CD14-positive monocyte (primary cell): ENCODE measurements around the gene DSCAML1. TPM values are rescaled to one million over a fixed set of nuclear protein-coding genes. Genes with fewer than 3 reads are reported as not detected.

Source experiments
- DNase-seq, 3 donors: peaks; one replicate each; pipeline ENCODE4 v3.0.0-alpha.2; 2011 to 2022
- H2AFZ ChIP-seq: 2 replicates; pipeline ENCODE4 v1.6.0; 2012; ENCODE audit warnings: mild to moderate bottlenecking, low read depth, low read length, inconsistent platforms; ENCODE audit not compliant: insufficient read depth, poor library complexity, severe bottlenecking
- H3K27ac ChIP-seq, 2 donors: 1 replicate in 1 of 2; 2 replicates in 1 of 2; pipeline ENCODE4 v1.5.1; 2012 to 2013; ENCODE audit warnings: low read length in 2 of 2, control low read depth in 1 of 2, inconsistent platforms in 1 of 2, low read depth in 1 of 2, mild to moderate bottlenecking in 1 of 2
- H3K27me3 ChIP-seq, 2 donors: one replicate each; pipeline versions ENCODE4 v1.6.0 to v1.6.1; 2011 to 2013; ENCODE audit warnings: low read length in 2 of 2; ENCODE audit not compliant: control insufficient read depth in 2 of 2, insufficient read depth in 2 of 2
- H3K36me3 ChIP-seq, 2 donors: replicated peaks in 1 of 2; 1 replicate in 1 of 2; 2 replicates in 1 of 2; pipeline versions ENCODE4 v1.5.1 to v1.6.1; 2012 to 2013; ENCODE audit warnings: low read length in 2 of 2, control low read depth in 1 of 2, inconsistent platforms in 1 of 2, mild to moderate bottlenecking in 1 of 2; ENCODE audit not compliant: insufficient read depth in 2 of 2, control insufficient read depth in 1 of 2
- H3K4me1 ChIP-seq, 2 donors: 1 replicate in 1 of 2; 2 replicates in 1 of 2; pipeline versions ENCODE4 v1.5.1 to v1.6.1; 2012 to 2013; ENCODE audit warnings: low read length in 2 of 2, control low read depth in 1 of 2, inconsistent platforms in 1 of 2, mild to moderate bottlenecking in 1 of 2, moderate library complexity in 1 of 2; ENCODE audit not compliant: insufficient read depth in 2 of 2, control insufficient read depth in 1 of 2
- H3K4me2 ChIP-seq: replicated peaks from 2 replicates; pipeline ENCODE3; 2012; ENCODE audit warnings: low read length, moderate library complexity, mild to moderate bottlenecking; ENCODE audit not compliant: poor library complexity, severe bottlenecking; ENCODE audit errors: extremely low read depth
- H3K4me3 ChIP-seq, 3 experiments: fragments of 200-600 bp in 1 of 3; sonication (generic) in 1 of 3; replicated peaks in 1 of 3; 1 replicate in 2 of 3; 2 replicates in 1 of 3; pipeline ENCODE4 v1.5.1; 2011 to 2013; ENCODE audit warnings: low read length in 3 of 3, mild to moderate bottlenecking in 3 of 3, control low read depth in 2 of 3, low read depth in 2 of 3, inconsistent platforms in 1 of 3, moderate library complexity in 1 of 3
- H3K79me2 ChIP-seq: 2 replicates; pipeline ENCODE4 v1.6.0; 2012; ENCODE audit warnings: mild to moderate bottlenecking, control low read depth, inconsistent platforms, low read length, moderate library complexity; ENCODE audit not compliant: insufficient read depth
- H3K9ac ChIP-seq: 2 replicates; pipeline ENCODE4 v1.6.0; 2017; ENCODE audit warnings: low read length, mild to moderate bottlenecking; ENCODE audit not compliant: insufficient read depth, poor library complexity, severe bottlenecking
- H3K9me3 ChIP-seq, 2 donors: replicated peaks in 1 of 2; 1 replicate in 1 of 2; 2 replicates in 1 of 2; pipeline versions ENCODE4 v1.5.1 to v1.6.1; 2012 to 2013; ENCODE audit warnings: low read length in 2 of 2, control low read depth in 1 of 2; ENCODE audit not compliant: control insufficient read depth in 1 of 2, insufficient read depth in 1 of 2
- H4K20me1 ChIP-seq: 2 replicates; pipeline ENCODE4 v1.6.0; 2012; ENCODE audit warnings: mild to moderate bottlenecking, low read length, control low read depth, moderate library complexity; ENCODE audit not compliant: insufficient read depth
- H3K27ac Mint-ChIP-seq, 7 donors: one replicate each; pipeline ENCODE4 v1.8.0; 2020; ENCODE audit warnings: mild to moderate bottlenecking in 7 of 7, mixed read lengths in 7 of 7, moderate library complexity in 6 of 7, inconsistent platforms in 2 of 7
- H3K27me3 Mint-ChIP-seq, 3 donors: one replicate each; pipeline ENCODE4 v1.8.0; 2021 to 2022; ENCODE audit warnings: low read depth in 3 of 3, mild to moderate bottlenecking in 3 of 3, mixed read lengths in 3 of 3, moderate library complexity in 3 of 3, inconsistent platforms in 1 of 3
- H3K36me3 Mint-ChIP-seq, 2 donors: one replicate each; pipeline ENCODE4 v1.8.0; 2020; ENCODE audit warnings: mixed read lengths in 2 of 2, inconsistent platforms in 1 of 2, mild to moderate bottlenecking in 1 of 2
- H3K4me1 Mint-ChIP-seq: one replicate; pipeline ENCODE4 v1.8.0; 2020; ENCODE audit warnings: mild to moderate bottlenecking, mixed read lengths
- H3K4me3 Mint-ChIP-seq, 2 donors: one replicate each; pipeline ENCODE4 v1.8.0; 2020; ENCODE audit warnings: mild to moderate bottlenecking in 2 of 2, mixed read lengths in 2 of 2, moderate library complexity in 1 of 2
- H3K9me3 Mint-ChIP-seq, 7 donors: one replicate each; pipeline ENCODE4 v1.8.0; 2020 to 2022; ENCODE audit warnings: mixed read lengths in 7 of 7, mild to moderate bottlenecking in 6 of 7, moderate library complexity in 6 of 7, inconsistent platforms in 2 of 7
- WGBS: methylation state at CpG from one replicate; pipeline ENCODE4 v1.1.5; 2013; ENCODE audit warnings: missing lambda C conversion rate; ENCODE audit not compliant: insufficient coverage; 5-methylcytosine and 5-hydroxymethylcytosine counted together
- intact Hi-C, 2 donors: fragments of 100-400 bp; cut with micrococcal nuclease; formaldehyde crosslinking; loops; one replicate each; pipeline versions ENCODE4 v1.15.0 to v1.15.1; 2023
- polyA plus RNA-seq, 3 donors: library from polyadenylated mRNA; depleted of rRNA in 1 of 3; unstranded in 2 of 3; stranded (reverse) in 1 of 3; fragments of 300-500 nt in 2 of 3; fragments of >200 nt in 1 of 3; fragmentation: Illumina TruSeq in 2 of 3; gene quantifications; 1 replicate in 2 of 3; 2 replicates in 1 of 3; pipeline ENCODE4 v1.2.3, GENCODE V29; 2012 to 2021
- TF ChIP-seq, protein P1 (sequence below): fragments of 200-600 bp; IDR thresholded peaks from one replicate; pipeline ENCODE4 v1.8.0; 2022; ENCODE audit warnings: antibody characterized with exemption, mild to moderate bottlenecking

Gene DSCAML1
- polyA plus RNA-seq, 3 donors = not detected

DNA sequence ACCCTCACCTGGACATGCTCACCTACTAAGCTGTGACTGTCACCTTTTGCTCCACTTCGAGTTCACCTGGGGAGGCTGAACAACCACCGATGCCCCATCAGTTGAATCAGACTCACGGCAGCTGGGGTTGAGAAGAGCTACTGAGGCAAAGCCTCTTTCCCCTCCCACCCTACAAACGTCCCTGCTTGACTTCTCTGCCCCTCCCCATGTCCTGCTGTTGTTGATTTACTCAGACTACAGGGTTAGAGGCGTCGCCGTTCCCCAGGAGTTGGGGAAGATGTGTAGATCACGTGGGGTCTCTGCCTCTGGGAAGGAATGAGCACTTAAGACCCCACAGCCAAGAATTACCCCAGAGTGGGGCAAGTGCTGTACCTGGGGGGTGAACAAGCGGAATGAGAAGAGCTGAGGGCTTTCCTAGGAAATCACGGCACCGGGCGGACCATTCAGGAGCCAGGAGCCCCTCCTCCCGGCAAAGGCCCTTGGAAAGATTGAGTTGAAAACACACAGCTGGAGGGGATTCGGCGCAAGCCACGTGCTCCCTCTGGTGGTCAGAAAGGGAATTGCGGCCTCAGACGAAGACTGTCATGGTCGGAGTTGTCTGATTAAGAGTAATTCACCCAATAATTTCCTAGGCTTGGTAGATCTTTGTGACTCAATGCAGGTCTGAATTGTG lies 20.5 kb upstream of the DSCAML1 start:
- Histone ChIP-seq H3K27me3 (no peaks in the 10 kb centered on the region), H3K27ac (peak overlapping the region; percentile 99 to 100), H3K4me2 (no peak overlapping the region), H3K9ac (peak overlapping the region; percentile 79), H3K9me3 (no peaks in the 10 kb centered on the region), H3K79me2 (no peaks in the 10 kb centered on the region), H3K36me3 (no peaks in the 10 kb centered on the region), H3K4me1 (peaks cover 69% of the 10 kb centered on the region in 2 donors), H2AFZ (peak overlapping the region; percentile 70), H4K20me1 (no peaks in the 10 kb centered on the region), H3K4me3 (no peak overlapping the region)
- H3K27me3 Mint-ChIP-seq = peaks cover 0 to 3% (median 2%) of the 10 kb centered on the region in 3 donors
- H3K4me1 Mint-ChIP-seq = peaks cover 60% of the 10 kb centered on the region
- DNase-seq = peak; percentile 87 to 96 (median 89)
- no peak overlapping the region for H3K4me3 Mint-ChIP-seq
- no peaks in the 10 kb centered on the region for H3K36me3 Mint-ChIP-seq
- peak overlapping the region; percentile 95 to 99 (median 99) for H3K27ac Mint-ChIP-seq
- intact Hi-C loops = loop anchor here (1.0 to 5.0 kb wide), 4 partner anchors 12 to 390 kb away; partner anchors contain the start of gene IL10RA (in 1 of the 2)
- peaks cover 0 to 2% (median 0%) of the 10 kb centered on the region in 7 donors for H3K9me3 Mint-ChIP-seq
- TF ChIP-seq, protein P1, sequence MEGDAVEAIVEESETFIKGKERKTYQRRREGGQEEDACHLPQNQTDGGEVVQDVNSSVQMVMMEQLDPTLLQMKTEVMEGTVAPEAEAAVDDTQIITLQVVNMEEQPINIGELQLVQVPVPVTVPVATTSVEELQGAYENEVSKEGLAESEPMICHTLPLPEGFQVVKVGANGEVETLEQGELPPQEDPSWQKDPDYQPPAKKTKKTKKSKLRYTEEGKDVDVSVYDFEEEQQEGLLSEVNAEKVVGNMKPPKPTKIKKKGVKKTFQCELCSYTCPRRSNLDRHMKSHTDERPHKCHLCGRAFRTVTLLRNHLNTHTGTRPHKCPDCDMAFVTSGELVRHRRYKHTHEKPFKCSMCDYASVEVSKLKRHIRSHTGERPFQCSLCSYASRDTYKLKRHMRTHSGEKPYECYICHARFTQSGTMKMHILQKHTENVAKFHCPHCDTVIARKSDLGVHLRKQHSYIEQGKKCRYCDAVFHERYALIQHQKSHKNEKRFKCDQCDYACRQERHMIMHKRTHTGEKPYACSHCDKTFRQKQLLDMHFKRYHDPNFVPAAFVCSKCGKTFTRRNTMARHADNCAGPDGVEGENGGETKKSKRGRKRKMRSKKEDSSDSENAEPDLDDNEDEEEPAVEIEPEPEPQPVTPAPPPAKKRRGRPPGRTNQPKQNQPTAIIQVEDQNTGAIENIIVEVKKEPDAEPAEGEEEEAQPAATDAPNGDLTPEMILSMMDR = peak; percentile 99
- WGBS = 37% methylated on average over 8 of the region's 19 CpGs

DNA sequence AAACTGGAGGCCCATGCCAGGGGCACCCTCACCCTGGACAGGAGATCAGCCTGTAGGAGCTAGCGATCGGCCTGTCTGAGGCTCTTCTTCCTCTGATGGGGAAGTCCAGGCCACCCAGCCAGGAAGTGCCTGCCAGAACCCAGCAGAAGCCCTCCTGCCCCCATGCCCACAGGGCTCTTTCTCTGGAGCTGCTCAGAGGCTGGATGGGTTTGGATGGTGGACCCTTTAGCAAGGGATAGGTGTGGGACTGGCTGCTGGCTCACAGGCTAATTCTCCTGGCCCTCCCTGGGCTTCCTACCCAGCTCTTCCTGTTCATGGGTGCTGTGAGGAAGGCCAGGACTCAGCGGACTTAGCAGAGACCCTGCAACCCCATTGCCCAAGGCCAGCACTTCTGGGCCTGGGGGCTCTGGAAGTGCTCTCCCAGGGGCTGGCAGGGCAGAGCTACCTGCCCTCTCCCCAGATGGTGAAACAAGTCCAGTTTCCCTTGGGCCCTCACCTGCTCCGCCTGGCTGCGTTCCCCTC lies 19.9 kb upstream of the DSCAML1 start:
- TF ChIP-seq, protein P1 = no peak
- DNase-seq = peak; percentile 76 to 86 (median 81)
- H4K20me1 ChIP-seq = no peaks in the 10 kb centered on the region
- Mint-ChIP-seq H3K27ac (peak overlapping the region; percentile 95 to 99 (median 99)), H3K9me3 (peaks cover 0 to 2% (median 0%) of the 10 kb centered on the region in 7 donors), H3K4me3 (peak overlapping the region in 1 of 2 donors; percentile 11), H3K36me3 (no peaks in the 10 kb centered on the region), H3K4me1 (peaks cover 54% of the 10 kb centered on the region), H3K27me3 (peaks cover 0 to 3% (median 2%) of the 10 kb centered on the region in 3 donors)
- no peaks in the 10 kb centered on the region for H3K36me3 ChIP-seq
- peak overlapping the region; percentile 70 for H2AFZ ChIP-seq
- no peaks in the 10 kb centered on the region for H3K79me2 ChIP-seq
- WGBS = 51% methylated on average over 5 of the region's 5 CpGs
- peak overlapping the region; percentile 99 to 100 for H3K27ac ChIP-seq
- peak overlapping the region; percentile 79 for H3K9ac ChIP-seq
- H3K4me1 ChIP-seq = peaks cover 63% of the 10 kb centered on the region in 2 donors
- no peaks in the 10 kb centered on the region for H3K27me3 ChIP-seq
- H3K4me3 ChIP-seq = no peak overlapping the region
- H3K4me2 ChIP-seq = peak overlapping the region; percentile 16
- intact Hi-C loops = loop anchor here in 1 of 2 donors (1.0 to 5.0 kb wide), 3 partner anchors 12 to 390 kb away; partner anchors contain the start of gene IL10RA
- H3K9me3 ChIP-seq = no peaks in the 10 kb centered on the region
